GM23248 (cell line): ENCODE results near the gene ASB13.

Experiments used
- EZH2 ChIP-seq: fragments of 200-600 bp; sonication (generic); IDR thresholded peaks from 2 replicates; pipeline ENCODE4 v1.6.1; 2018; ENCODE audit warnings: antibody characterized with exemption, mild to moderate bottlenecking; ENCODE audit not compliant: insufficient read depth, poor library complexity, severe bottlenecking
- EZH2phosphoT487 ChIP-seq: fragments of 200-600 bp; sonication (generic); IDR thresholded peaks from 2 replicates; pipeline ENCODE4 v1.6.1; 2018; ENCODE audit warnings: antibody characterized with exemption, moderate library complexity, mild to moderate bottlenecking, low read depth; ENCODE audit not compliant: insufficient read depth

DNA sequence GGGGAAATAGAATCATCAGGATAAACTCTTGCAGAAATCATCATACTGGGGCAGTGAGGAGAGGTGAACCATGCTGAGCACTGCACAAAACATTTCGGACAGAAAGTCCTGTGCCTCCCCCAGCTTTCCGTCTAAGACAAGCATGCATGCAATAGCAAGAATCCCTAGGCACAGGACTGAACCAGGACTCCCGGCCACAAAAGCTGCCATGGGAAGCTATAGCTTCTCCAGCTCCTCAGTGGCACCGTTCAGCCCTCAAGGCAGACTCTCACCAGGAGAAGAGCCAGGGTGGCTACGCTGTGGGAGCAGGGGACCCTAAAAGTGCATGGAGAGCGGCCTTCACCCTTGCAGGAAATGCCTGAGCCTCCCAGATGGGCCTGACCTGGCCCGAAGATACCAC lies 70.8 kb downstream of the ASB13 start:
- TF ChIP-seq EZH2phosphoT487 = no peak
- TF ChIP-seq EZH2 = no peak
